HepG2 (cell line): Measurements from ENCODE around the gene ST6GALNAC6. TPM values are rescaled to one million over a fixed set of nuclear protein-coding genes. Genes with fewer than 3 reads are reported as not detected.

Experiments used
- AGO1 ChIP-seq: fragments of 200-400 bp; formaldehyde crosslinking; IDR thresholded peaks from 2 replicates; pipeline ENCODE4 v1.6.1; 2017; ENCODE audit warnings: mild to moderate bottlenecking, low read depth, low read length, moderate library complexity; ENCODE audit not compliant: poor library complexity, severe bottlenecking
- DPF2 ChIP-seq: sonication (generic); formaldehyde crosslinking; IDR thresholded peaks from 2 replicates; pipeline ENCODE4 v1.4.0; 2020; ENCODE audit warnings: mild to moderate bottlenecking, low read depth, missing genetic modification reagents, borderline replicate concordance
- ELF1 ChIP-seq: sonication (generic); formaldehyde crosslinking; IDR thresholded peaks from 2 replicates; pipeline ENCODE4 v1.4.0; 2020; ENCODE audit warnings: missing genetic modification reagents
- FOXK1 ChIP-seq: sonication (generic); formaldehyde crosslinking; IDR thresholded peaks from 2 replicates; pipeline ENCODE4 v1.4.0; 2020; ENCODE audit warnings: low read depth, missing genetic modification reagents, borderline replicate concordance
- KDM2A ChIP-seq: sonication (generic); formaldehyde crosslinking; IDR thresholded peaks from 2 replicates; pipeline ENCODE4 v1.4.0; 2020; ENCODE audit warnings: low read depth, missing genetic modification reagents, borderline replicate concordance
- MEF2D ChIP-seq: sonication (generic); formaldehyde crosslinking; IDR thresholded peaks from 2 replicates; pipeline ENCODE4 v1.5.1; 2020; ENCODE audit warnings: mild to moderate bottlenecking, missing genetic modification reagents
- MTA1 ChIP-seq: sonication (generic); formaldehyde crosslinking; IDR thresholded peaks from 2 replicates; pipeline ENCODE4 v1.4.0; 2020; ENCODE audit warnings: missing genetic modification reagents, mild to moderate bottlenecking, borderline replicate concordance
- MTA3 ChIP-seq: sonication (generic); formaldehyde crosslinking; IDR thresholded peaks from 2 replicates; pipeline ENCODE4 v1.4.0; 2020; ENCODE audit warnings: missing genetic modification reagents
- REL ChIP-seq: sonication (generic); formaldehyde crosslinking; conservative IDR thresholded peaks from 2 replicates; pipeline ENCODE4 v1.8.0; 2022; ENCODE audit warnings: mild to moderate bottlenecking, missing genetic modification reagents, moderate library complexity
- SALL2 ChIP-seq: sonication (generic); formaldehyde crosslinking; IDR thresholded peaks from 2 replicates; pipeline ENCODE4 v1.8.1; 2023; ENCODE audit warnings: mild to moderate bottlenecking, missing genetic modification reagents, inconsistent platforms
- SMYD3 ChIP-seq: sonication (generic); formaldehyde crosslinking; IDR thresholded peaks from 2 replicates; pipeline ENCODE4 v1.8.1; 2023; ENCODE audit warnings: mild to moderate bottlenecking, missing genetic modification reagents
- SPEN ChIP-seq: sonication (generic); formaldehyde crosslinking; IDR thresholded peaks from 2 replicates; pipeline ENCODE4 v1.5.1; 2020; ENCODE audit warnings: low read depth, mild to moderate bottlenecking, missing genetic modification reagents
- YY1 ChIP-seq: IDR thresholded peaks from 2 replicates; pipeline ENCODE4 v1.6.1; 2011; ENCODE audit warnings: low read length, low read depth, moderate library complexity, mild to moderate bottlenecking; ENCODE audit not compliant: insufficient read depth, insufficient replicate concordance
- ZNF263 ChIP-seq: sonication (generic); formaldehyde crosslinking; IDR thresholded peaks from 2 replicates; pipeline ENCODE4 v1.4.0; 2020; ENCODE audit warnings: missing genetic modification reagents
- ZNF430 ChIP-seq: sonication (generic); formaldehyde crosslinking; IDR thresholded peaks from 2 replicates; pipeline ENCODE4 v1.9.0; 2021; ENCODE audit warnings: mild to moderate bottlenecking, missing genetic modification reagents
- ZNF556 ChIP-seq: sonication (generic); formaldehyde crosslinking; IDR thresholded peaks from 2 replicates; pipeline ENCODE4 v1.4.0; 2020; ENCODE audit warnings: mild to moderate bottlenecking, missing genetic modification reagents, borderline replicate concordance
- ZNF644 ChIP-seq: IDR thresholded peaks from 2 replicates; pipeline ENCODE4 v1.6.1; 2016; ENCODE audit warnings: low read depth
- ZNF737 ChIP-seq: sonication (generic); formaldehyde crosslinking; IDR thresholded peaks from 2 replicates; pipeline ENCODE4 v1.5.0; 2020; ENCODE audit warnings: missing genetic modification reagents, mild to moderate bottlenecking, borderline replicate concordance
- ZNF816 ChIP-seq: sonication (generic); formaldehyde crosslinking; IDR thresholded peaks from 2 replicates; pipeline ENCODE4 v1.8.0; 2022; ENCODE audit warnings: missing genetic modification reagents, mild to moderate bottlenecking, borderline replicate concordance
- ZNF879 ChIP-seq: sonication (generic); formaldehyde crosslinking; IDR thresholded peaks from 2 replicates; pipeline ENCODE4 v1.8.1; 2023; ENCODE audit warnings: missing genetic modification reagents
- polyA plus RNA-seq, 8 experiments: library from polyadenylated mRNA; depleted of rRNA in 3 of 8; stranded (reverse) in 7 of 8; unstranded in 1 of 8; fragments of >200 nt; fragmentation: Illumina TruSeq in 4 of 8; extraction: Trizol in 4 of 8; gene quantifications; 2 replicates each; pipeline versions ENCODE4 v1.2.1 to v1.2.3, GENCODE V29; 2011 to 2016; ENCODE audit warnings: low read depth in 4 of 8, missing spikeins in 1 of 8, mixed read lengths in 1 of 8; ENCODE audit not compliant: insufficient read depth in 1 of 8
- total RNA-seq, 5 experiments: library from RNA; depleted of rRNA; stranded (reverse); fragments of >200 nt; fragmentation: Illumina TruSeq; extraction: Trizol; gene quantifications; 2 replicates each; pipeline ENCODE4 v1.2.3, GENCODE V29; 2016; ENCODE audit warnings: low read depth in 1 of 5
- TF ChIP-seq, protein P1 (sequence below): fragments of 450-650 bp; IDR thresholded peaks from 2 replicates; pipeline ENCODE4 v1.6.1; 2017; ENCODE audit warnings: mild to moderate bottlenecking
- TF ChIP-seq, protein P2 (sequence below): sonication (generic); formaldehyde crosslinking; IDR thresholded peaks from 2 replicates; pipeline ENCODE4 v1.8.0; 2023; ENCODE audit warnings: mild to moderate bottlenecking, missing genetic modification reagents
- TF ChIP-seq, protein P3 (sequence below): sonication (generic); formaldehyde crosslinking; IDR thresholded peaks from 2 replicates; pipeline ENCODE4 v1.8.1; 2023; ENCODE audit warnings: mild to moderate bottlenecking, missing genetic modification reagents
- TF ChIP-seq, protein P4 (sequence below): sonication (generic); formaldehyde crosslinking; IDR thresholded peaks from 2 replicates; pipeline ENCODE4 v1.4.0; 2020; ENCODE audit warnings: missing genetic modification reagents; ENCODE audit errors: not compliant biosample characterization

ST6GALNAC6 gene
- total and polyA plus RNA-seq, 2 of the 13 experiments (the other 11 are each of a cell fraction or from before 2014, with no cell fraction given): 18.5 to 65.4 TPM

DNA sequence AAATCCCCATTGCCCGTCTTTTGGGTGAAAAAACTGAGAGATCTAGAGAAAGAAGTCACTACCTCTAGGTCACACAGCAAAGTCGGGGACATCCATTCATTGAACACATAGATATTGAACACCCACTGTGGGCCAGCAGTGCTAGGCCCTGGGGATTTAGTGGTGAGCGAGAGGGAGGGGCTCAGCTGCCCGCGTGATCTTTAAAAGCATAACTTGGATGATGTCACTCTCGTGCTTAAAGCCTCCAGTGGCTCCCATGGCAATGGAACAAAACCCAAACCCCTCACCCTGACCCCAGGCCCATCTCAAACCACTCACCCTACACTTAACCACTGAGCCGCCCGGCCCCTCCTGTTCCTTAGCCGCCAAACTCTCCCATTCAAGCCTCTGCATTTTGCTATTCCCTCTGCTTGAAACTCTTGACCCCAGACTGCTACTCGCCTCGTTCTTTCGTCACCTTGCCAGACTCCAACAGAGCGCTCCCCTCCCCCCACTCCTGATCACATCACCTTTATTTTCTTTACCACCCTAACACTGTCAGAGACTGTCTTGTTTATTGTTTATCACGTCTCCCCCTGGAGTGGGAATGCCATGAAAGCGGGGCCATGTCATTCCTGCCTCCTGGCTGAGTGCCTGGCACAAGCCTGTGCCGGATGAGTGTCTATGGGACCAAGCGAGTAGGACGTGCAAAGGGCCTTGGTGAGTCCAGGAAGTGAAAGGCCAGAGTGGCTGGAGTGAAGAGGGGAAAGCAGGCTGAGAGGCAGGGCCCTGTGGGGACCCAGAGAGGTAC is 31.9 kb upstream of the ST6GALNAC6 start (continued):
- TF ChIP-seq YY1: no peak
- TF ChIP-seq, protein P1, sequence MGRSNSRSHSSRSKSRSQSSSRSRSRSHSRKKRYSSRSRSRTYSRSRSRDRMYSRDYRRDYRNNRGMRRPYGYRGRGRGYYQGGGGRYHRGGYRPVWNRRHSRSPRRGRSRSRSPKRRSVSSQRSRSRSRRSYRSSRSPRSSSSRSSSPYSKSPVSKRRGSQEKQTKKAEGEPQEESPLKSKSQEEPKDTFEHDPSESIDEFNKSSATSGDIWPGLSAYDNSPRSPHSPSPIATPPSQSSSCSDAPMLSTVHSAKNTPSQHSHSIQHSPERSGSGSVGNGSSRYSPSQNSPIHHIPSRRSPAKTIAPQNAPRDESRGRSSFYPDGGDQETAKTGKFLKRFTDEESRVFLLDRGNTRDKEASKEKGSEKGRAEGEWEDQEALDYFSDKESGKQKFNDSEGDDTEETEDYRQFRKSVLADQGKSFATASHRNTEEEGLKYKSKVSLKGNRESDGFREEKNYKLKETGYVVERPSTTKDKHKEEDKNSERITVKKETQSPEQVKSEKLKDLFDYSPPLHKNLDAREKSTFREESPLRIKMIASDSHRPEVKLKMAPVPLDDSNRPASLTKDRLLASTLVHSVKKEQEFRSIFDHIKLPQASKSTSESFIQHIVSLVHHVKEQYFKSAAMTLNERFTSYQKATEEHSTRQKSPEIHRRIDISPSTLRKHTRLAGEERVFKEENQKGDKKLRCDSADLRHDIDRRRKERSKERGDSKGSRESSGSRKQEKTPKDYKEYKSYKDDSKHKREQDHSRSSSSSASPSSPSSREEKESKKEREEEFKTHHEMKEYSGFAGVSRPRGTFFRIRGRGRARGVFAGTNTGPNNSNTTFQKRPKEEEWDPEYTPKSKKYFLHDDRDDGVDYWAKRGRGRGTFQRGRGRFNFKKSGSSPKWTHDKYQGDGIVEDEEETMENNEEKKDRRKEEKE: no peak
- TF ChIP-seq FOXK1: 0 out of 2 replicates have a peak, but pooled peaks have one; percentile 20
- TF ChIP-seq, protein P2, sequence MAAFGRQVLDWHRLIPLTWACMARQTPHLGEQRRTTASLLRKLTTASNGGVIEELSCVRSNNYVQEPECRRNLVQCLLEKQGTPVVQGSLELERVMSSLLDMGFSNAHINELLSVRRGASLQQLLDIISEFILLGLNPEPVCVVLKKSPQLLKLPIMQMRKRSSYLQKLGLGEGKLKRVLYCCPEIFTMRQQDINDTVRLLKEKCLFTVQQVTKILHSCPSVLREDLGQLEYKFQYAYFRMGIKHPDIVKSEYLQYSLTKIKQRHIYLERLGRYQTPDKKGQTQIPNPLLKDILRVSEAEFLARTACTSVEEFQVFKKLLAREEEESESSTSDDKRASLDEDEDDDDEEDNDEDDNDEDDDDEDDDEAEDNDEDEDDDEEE (CRISPR knock-in tag): no peak
- TF ChIP-seq, protein P3, sequence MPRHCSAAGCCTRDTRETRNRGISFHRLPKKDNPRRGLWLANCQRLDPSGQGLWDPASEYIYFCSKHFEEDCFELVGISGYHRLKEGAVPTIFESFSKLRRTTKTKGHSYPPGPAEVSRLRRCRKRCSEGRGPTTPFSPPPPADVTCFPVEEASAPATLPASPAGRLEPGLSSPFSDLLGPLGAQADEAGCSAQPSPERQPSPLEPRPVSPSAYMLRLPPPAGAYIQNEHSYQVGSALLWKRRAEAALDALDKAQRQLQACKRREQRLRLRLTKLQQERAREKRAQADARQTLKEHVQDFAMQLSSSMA (CRISPR knock-in tag): 0 out of 2 replicates have a peak, but pooled peaks have one; percentile 74
- no peak for TF ChIP-seq SALL2 (CRISPR knock-in tag)
- TF ChIP-seq ZNF263 (CRISPR knock-in tag): 0 out of 2 replicates have a peak, but pooled peaks have one; percentile 7
- TF ChIP-seq SMYD3 (CRISPR knock-in tag): no peak
- 0 out of 2 replicates have a peak, but pooled peaks have one; percentile 36 for TF ChIP-seq MTA1 (CRISPR knock-in tag)
- peak; percentile 32; the same call in 1 of the 2 replicates for TF ChIP-seq ZNF737 (CRISPR knock-in tag)
- peak; percentile 51 for TF ChIP-seq ELF1 (CRISPR knock-in tag)
- TF ChIP-seq, protein P4, sequence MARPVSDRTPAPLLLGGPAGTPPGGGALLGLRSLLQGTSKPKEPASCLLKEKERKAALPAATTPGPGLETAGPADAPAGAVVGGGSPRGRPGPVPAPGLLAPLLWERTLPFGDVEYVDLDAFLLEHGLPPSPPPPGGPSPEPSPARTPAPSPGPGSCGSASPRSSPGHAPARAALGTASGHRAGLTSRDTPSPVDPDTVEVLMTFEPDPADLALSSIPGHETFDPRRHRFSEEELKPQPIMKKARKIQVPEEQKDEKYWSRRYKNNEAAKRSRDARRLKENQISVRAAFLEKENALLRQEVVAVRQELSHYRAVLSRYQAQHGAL (CRISPR knock-in tag): peak; percentile 94
- 0 out of 2 replicates have a peak, but pooled peaks have one; percentile 29 for TF ChIP-seq DPF2
- TF ChIP-seq SPEN (CRISPR knock-in tag): no peak
- TF ChIP-seq MEF2D: no peak
- 0 out of 2 replicates have a peak, but pooled peaks have one; percentile 38 for TF ChIP-seq ZNF879 (CRISPR knock-in tag)
- TF ChIP-seq REL: 0 out of 2 replicates have a peak, but pooled peaks have one; percentile 15
- TF ChIP-seq MTA3 (CRISPR knock-in tag): no peak
- peak; percentile 67; the same call in 1 of the 2 replicates for TF ChIP-seq KDM2A (CRISPR knock-in tag)
- TF ChIP-seq AGO1: no peak
- no peak for TF ChIP-seq ZNF816 (CRISPR knock-in tag)
- 0 out of 2 replicates have a peak, but pooled peaks have one; percentile 8 for TF ChIP-seq ZNF644 (CRISPR knock-in tag)
- TF ChIP-seq ZNF556 (CRISPR knock-in tag): 0 out of 2 replicates have a peak, but pooled peaks have one; percentile 57
- peak; percentile 12; the same call in 1 of the 2 replicates for TF ChIP-seq ZNF430 (CRISPR knock-in tag)
